DMS53 (cell line): ENCODE results near the gene WWP2.
"Not testable (repeated sequence)": the region's sequence is repeated elsewhere in the genome, so short reads cannot be mapped to it uniquely, and the experiment has no call there.

Source experiments
- DNase-seq: peaks from one replicate; lab custom pipeline; 2025; lab: John Stamatoyannopoulos, UW

Gene WWP2

DNA sequence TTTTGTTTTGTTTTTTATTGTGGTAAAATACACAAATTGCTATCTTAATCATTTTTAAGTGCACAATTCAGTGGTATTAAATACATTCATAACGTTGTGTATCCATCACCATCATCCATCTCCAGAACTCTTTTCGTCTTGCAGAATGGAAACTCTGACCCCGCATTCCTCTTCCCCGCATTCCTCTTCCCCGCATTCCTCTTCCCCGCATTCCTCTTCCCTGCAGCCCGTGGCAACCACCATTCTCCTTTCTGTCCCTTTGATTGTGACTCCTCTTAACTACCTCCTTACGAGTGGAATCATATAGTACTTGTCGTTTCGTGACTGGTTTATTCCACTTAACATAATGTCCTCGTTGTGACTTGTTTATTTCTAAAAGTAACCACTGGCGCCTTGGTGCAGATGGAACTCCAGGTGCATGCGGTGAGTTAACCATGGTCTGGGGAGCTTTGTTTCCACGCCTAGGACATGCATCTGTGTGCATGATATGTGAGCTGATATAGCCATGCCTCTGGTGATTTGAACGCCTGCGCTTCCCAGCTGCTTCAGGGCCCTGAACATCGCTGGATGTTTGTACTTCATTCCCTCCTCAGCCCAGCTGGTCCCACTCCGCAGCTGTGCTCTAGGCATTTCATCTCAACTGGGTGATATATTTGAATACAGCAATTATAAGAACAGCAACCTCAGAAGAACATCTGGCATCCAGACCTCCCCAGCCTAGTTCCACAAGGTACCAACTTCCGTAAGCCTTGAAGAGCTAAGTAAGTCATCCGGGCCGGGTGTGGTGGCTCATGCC, 181.3 kb downstream of the WWP2 start:
- DNase-seq = not testable (repeated sequence)

DNA sequence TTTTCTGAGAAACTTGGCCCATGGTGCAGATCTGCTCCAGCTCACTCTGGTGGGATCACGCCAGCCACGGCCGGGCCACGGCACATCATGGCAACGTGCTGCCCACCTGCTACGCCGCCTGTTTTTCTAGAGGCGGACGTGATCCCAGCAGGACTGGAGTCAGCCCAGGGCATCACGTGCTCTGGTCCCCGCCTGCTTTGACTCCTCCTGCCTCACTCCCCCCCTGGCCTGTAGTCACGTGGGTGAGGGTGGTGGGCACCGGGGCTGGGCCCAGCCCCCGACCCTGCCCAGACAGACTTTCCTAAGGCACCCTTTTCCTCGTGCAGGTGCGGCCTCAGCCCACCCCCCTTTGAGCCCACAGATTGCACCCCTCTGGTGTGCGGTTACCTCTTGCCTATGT, 188.3 kb downstream of the WWP2 start:
- not testable (repeated sequence) for DNase-seq

DNA sequence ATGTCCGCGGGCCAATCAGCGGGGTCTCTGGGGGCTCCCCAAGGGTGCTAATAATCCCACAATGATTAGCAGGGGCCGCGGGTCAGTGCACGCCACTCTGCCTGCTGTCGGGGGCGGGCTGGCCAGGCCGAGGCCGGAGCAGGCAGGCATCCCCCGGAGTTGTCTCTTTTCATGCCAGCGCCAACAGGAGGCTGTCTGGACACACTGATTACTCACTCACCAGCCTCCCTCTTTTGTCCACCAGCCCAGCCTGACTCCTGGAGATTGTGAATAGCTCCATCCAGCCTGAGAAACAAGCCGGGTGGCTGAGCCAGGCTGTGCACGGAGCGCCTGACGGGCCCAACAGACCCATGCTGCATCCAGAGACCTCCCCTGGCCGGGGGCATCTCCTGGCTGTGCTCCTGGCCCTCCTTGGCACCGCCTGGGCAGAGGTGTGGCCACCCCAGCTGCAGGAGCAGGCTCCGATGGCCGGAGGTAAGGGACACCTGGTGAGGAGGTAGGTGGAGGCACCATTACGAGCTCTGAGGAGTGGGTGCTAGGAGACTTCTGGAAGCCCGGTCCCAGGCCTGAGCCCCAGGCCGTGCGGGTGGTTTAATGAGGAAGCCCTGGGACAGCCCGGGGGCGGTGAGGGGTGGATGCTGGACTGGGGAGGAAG, 189.0 kb downstream of the WWP2 start, which contains the start of gene CLEC18A:
TSS of gene CLEC18A (plus strand) at position 318 of the 655 bp plus-strand sequence. CDS start at position 351, 33 bp downstream.
- not testable (repeated sequence) for DNase-seq

DNA sequence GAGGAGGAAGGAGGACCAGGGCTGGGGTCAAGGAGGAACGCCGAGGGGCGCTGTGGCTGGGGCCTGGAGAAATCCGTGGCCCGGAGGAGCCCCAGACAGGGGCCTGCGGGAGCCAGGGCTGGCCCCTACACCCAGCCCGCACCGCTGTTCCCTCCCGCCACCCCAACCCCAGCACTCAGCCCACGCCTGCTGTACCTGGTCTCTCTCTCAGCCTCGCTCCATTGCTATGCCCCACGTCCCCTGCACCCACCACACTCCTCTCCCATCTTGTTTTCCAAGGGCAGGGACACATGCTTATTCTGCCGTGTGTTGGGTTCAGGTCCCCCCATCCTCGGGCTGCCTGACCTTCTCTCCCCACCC, 189.5 kb downstream of the WWP2 start:
- not testable (repeated sequence) for DNase-seq

DNA sequence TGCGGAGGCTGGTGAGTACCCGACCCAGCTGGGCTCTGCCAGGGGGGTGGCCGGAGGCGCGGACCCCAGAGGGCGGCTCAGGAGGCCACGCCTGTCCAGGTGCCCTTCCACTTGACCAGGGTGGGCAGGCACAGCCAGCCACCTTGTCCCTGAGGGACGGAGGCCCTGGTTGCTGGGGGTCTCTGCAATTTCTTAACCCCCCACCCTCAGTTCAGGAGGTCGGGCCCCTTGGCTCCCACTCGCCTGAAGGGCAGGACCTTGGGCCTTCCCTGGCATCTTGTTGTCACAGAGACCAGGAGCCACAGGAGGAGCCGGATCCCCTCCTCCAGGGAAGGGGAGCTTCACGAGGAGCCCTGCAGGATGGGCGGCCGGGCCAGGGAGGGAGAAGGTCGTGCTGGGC, 190.0 kb downstream of the WWP2 start:
- DNase-seq = not testable (repeated sequence)

DNA sequence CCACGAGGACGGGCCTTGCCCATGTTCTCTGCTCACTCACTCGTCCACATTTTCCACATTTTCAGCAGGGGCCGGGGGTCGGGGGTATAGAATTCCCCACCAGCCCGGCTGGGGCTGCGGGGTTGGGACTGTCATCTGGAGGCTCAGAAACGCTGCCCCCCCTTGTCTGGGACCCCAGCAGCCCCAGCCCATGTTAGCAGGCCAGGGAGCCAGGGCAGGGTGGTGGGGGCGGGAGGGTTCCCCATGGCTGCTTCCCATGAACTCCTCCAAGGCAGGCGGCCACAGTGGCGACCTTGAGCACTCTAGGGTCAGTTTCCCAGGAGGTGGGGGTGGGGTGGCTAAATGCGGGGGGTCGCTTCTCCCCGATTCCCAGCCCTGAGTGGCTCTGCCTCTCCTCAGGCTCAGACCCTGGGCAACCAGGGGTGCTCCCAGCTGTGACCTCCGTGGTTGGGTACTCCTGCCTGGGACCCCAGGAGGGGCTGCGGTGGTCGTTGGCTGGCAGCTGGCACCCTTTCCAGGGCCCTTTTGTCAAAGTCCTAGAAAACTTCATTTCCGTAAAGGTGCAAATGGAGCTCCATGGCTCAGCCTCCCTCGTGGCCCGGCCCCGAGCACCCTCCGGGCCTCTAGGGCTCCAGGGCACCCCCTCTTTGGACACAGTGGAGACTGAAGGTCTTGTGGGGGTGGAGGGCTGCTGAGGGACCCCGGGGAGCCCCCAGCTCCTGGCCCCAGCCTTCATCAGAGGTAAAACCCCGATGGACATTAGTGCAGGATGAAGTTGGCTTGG, 190.6 kb downstream of the WWP2 start:
- not testable (repeated sequence) for DNase-seq

DNA sequence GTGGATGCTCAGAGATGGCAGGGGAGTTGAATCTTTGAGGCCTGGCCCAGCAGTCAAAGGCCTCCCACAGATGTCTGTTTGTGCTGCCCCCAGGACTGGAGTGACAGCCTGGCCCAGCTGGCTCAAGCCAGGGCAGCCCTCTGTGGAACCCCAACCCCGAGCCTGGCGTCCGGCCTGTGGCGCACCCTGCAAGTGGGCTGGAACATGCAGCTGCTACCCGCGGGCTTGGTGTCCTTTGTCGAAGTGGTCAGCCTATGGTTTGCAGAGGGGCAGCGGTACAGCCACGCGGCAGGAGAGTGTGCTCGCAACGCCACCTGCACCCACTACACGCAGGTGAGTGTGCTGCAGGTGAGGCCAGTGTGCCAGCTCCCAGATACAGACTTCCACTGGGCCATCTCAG, 192.1 kb downstream of the WWP2 start:
- DNase-seq = not testable (repeated sequence)

DNA sequence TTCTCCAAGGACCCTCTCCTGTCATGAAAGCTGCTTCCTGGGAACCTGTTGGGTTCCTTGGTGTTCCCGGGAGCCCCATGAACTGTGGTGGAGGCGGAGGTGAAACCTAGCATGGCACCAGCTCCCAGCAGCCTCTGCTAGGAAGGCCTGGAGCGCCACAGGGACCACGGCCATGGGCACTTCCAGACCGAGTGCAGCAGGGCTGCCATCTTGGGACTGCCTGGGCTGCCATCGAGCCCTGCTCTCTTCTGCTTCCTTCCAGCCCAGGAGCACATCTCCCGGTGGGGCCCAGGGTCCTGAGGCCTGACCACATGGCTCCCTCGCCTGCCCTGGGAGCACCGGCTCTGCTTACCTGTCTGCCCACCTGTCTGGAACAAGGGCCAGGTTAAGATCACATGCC, 201.2 kb downstream of the WWP2 start:
- not testable (repeated sequence) for DNase-seq

DNA sequence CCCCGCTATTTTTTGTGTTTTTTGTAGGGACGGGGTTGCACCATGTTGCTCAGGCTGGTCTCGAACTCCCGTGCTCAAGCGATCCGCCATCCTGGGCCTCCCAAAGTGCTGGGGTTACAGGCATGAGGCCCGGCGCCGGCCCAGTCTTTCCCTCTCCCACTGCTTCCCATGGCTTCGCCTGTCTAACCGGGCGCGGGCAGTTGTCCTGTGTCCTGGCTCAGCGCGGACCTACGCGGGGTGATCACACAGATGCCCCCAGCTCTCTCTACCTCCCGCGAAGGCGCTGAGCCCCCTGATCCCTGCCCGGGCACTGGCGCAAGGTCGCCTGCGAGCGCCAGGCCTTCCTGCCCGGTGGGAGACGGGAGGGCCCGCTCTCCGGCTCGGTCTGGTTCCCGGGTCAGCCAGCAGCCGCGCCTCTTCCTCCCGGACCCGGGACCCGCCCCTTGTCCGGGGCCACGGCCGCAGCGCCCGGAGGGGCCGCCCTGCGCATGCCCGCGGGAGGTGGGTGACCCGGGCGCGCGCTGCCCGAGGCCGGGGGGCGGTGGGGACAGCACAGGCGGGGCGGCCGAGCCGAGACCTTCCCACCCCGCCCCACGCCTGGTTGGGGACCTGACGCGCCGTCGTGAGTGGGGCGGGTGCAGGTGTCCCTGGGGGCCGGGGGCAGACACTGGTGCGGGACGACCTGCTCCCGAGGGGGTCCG, 203.0 kb downstream of the WWP2 start:
- DNase-seq = peak; percentile 68

DNA sequence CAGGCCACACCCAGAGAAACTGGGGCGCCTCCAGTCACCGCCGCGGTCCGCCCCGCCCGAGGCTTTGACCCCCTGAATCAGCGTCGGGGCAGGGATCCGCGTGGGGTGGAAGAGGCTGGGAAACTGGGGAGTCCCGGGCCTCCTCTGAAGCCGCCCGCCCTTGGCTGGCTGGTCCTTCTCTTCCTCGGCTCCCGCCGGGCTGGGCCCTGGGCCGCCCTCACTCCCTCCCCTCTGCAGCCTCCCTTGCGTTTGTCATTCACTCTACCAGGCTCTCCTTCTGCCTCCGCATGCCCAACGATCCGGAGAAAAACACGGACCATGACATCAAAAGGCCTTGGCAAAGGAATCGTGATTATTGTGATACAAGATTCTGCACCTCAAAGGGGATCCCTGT, 203.5 kb downstream of the WWP2 start:
- peak; percentile 8 for DNase-seq

DNA sequence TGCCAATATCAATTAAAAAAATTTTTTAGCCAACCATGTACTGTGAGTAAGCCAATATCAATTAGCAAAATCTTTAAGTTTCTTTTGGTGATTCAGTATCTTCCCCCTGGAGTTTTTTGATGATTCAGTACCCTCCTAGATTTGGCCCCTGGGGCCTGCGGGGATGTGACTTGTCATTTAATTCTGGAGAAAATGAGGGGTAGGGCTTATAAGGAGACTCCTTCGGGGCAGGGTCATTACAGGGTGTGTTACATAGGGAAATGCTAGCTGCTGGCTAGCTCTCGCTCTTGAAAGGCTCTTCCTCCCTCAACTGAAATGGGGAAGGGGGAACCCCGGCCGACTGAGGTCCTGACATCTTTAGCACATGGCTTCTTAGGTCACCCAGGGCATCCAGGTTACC, 205.6 kb downstream of the WWP2 start:
- not testable (repeated sequence) for DNase-seq

DNA sequence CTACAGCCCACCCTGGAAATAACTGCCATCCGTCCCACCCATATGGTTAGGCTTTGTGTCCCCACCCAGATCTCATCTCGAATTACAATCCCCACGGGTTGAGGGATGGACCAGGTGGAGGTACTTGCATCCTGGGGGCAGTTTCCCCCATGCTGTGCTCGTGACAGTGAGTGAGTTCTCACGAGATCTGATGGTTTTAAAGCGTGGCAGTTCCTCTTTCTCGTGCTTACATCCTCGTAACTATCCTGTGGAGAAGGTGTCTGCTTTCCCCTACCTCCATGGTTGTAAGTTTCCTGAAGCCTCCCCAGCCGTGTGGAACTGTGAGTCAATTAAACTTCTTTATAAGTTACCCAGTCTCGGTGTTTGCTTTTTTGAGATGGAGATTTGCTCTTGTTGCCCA, 206.0 kb downstream of the WWP2 start:
- DNase-seq = not testable (repeated sequence)

DNA sequence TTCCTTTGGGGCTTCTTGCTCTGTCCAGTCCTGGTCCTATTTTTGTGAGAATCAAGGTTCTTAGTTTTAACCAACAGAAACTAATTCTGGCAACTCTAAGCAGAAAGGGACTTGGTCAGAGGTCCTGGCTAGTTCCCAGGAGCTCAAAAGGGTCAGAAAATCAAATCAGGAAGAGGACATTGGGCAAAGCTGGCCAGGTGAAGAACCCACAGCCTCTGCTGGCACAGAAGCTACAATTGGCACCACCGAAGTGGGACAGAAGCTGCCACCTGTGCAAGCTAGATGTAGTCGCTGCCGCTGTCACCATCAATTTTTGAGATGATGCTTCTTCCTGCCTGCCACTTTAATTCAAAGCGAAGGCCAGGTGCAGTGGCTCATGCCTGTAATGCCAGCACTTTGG, 207.5 kb downstream of the WWP2 start:
- not testable (repeated sequence) for DNase-seq

DNA sequence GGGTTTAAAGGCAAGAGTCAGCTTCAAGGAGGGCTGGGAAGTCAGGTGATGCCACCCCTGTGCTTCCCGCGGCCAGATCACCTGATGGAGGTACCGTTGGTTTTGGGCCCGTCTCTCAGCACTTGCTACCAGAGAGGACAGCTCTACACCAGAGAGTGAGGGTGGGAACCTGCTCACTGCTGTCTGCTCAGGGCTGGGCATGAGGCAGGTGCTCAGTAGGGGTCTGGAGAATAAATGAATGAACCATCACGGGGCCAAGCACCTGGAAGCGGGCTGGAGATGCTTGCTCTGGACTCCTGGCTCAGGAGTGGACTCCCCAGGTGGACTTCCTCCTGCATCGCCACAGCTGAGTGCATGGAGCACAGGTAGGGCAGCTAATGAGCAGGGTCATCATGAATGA, 210.0 kb downstream of the WWP2 start:
- not testable (repeated sequence) for DNase-seq

DNA sequence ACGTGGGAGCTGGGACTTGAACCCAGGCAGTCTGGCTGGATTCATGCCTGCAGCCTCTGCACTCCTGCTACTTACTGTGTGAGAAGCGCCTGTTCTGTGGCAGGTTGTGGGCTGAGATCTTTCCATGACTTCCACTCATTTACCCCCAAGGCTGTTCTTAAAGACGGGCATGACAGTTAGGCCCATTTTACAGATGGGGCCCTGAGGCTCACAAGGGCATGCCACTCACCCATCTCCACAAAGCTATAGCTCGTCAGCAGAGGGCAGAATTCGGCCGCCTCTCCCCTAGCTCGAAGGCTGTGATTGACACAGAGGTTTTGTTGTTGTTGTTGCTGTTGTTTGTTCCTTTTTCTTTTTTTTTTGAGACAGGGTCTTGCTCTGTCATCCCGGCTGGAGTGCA, 210.8 kb downstream of the WWP2 start:
- not testable (repeated sequence) for DNase-seq

DNA sequence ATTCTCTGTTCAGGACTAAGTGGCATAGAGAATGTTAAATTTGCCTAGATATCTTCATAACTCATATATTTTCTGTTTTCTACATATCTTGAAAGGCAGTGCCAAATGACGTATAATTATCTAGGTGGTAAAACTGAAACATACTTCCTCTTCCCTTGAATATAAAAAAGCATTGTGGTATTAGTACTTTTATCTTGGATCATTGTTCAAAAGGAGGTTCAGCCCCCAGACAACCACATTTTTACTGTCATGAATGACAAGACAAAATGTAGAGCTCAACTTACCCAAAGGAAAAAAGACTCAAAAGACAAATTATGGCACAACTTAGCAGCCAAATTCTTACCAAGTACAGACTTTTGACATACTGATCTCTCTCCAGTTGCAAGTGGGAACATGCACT, 223.1 kb downstream of the WWP2 start:
- DNase-seq = not testable (repeated sequence)
